AG04450 (cell line): ENCODE results near the gene ENO2. TPM values are rescaled to one million over a fixed set of nuclear protein-coding genes. Genes with fewer than 3 reads are reported as not detected.
"Not testable (repeated sequence)": the region's sequence is repeated elsewhere in the genome, so short reads cannot be mapped to it uniquely, and the experiment has no call there.

Source experiments
- CTCF ChIA-PET: fragments of 300-600, 350-600 bp; formaldehyde crosslinking; extraction: SDS; loops from one replicate; lab custom pipeline; 2022; ENCODE audit warnings: antibody characterized with exemption, inconsistent platforms; lab: Charles Lee
- POLR2A ChIA-PET: fragments of 350-600 bp; formaldehyde crosslinking; extraction: SDS; loops from one replicate; lab custom pipeline; 2021; ENCODE audit warnings: antibody characterized with exemption, inconsistent platforms; lab: Yijun Ruan, JAX
- DNase-seq: peaks from one replicate; pipeline ENCODE4 v3.0.0-alpha.2; 2011; ENCODE audit warnings: low read depth, low spot score
- H3K27ac ChIP-seq: one replicate; pipeline ENCODE4 v1.5.1; 2012; ENCODE audit warnings: low read depth, low read length, control low read depth
- H3K27me3 ChIP-seq: one replicate; pipeline ENCODE4 v1.6.0; 2012; ENCODE audit warnings: low read length; ENCODE audit not compliant: control insufficient read depth, insufficient read depth
- H3K4me3 ChIP-seq: 2 replicates; pipeline ENCODE4 v1.5.1; 2011; ENCODE audit warnings: mild to moderate bottlenecking, low read depth, low read length, control low read depth
- H3K9me3 ChIP-seq: 2 replicates; pipeline ENCODE4 v1.5.1; 2012; ENCODE audit warnings: low read length; ENCODE audit not compliant: control insufficient read depth, insufficient read depth
- CTCF ChIP-seq: IDR thresholded peaks from 2 replicates; pipeline ENCODE4 v1.5.1; 2011; ENCODE audit warnings: low read depth, low read length, control low read depth, inconsistent platforms
- polyA minus RNA-seq: library from RNA; depleted of rRNA, polyadenylated mRNA; stranded (reverse); fragments of >200 nt; gene quantifications from 2 replicates; pipeline ENCODE4 v1.2.3, GENCODE V29; 2011; rRNA and poly(A)+ RNA removed
- polyA plus RNA-seq: library from polyadenylated mRNA; depleted of rRNA; stranded (reverse); fragments of >200 nt; gene quantifications from 2 replicates; pipeline ENCODE4 v1.2.3, GENCODE V29; 2011; rRNA removed

The ENO2 gene
- polyA plus RNA-seq (25.4 and 27.5 TPM in 2 replicates), polyA minus RNA-seq (18.9 and 19.3 TPM in 2 replicates)

GRCh38 chr12:6914246-6914946 is at the start of gene ENO2:
Gene ENO2, plus strand, starts transcription at chr12:6914580. Its CDS starts 1,253 bp downstream, at chr12:6915833.
- ChIA-PET POLR2A (interaction anchor here (0.6 to 1.2 kb wide), 4 partner anchors 11 to 50 kb away, joined by 4 to 5 read pairs (median 4); no protein-coding TSS in a partner anchor), CTCF (interaction anchor here (1.2 kb wide), 1 partner anchor 9 kb away, joined by 3 read pairs; no protein-coding TSS in a partner anchor)
- no peak for TF ChIP-seq CTCF
- Histone ChIP-seq H3K27me3 (no peaks in the 10 kb centered on the region), H3K4me3 (peak within 1 kb of the TSS; percentile 72), H3K9me3 (no peaks in the 10 kb centered on the region; the same call in 1 of the 2 replicates), H3K27ac (peak within 1 kb of the TSS; percentile 39)
- DNase-seq = no peak

DNA sequence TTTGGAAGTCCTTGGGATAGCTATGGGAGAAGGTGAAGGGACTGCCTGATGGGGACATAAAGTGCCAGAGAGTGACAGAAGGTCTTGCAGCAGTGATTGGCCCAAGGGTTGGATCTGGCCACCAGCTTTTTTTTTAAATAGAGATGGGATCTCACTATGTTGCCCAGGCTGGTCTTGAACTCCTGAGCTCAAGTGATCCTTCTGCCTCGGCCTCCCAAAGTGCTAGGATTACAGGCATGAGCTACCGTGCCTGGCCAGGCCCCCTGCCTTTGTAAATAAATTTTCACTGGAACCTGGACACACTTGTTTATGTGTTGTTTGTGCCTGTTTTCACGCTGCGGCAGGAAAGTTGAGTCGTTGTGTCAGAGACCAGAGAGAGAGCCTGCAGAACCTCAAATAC is 49.1 kb upstream of the ENO2 start:
- ChIA-PET CTCF (interaction anchor here (0.5 to 1.1 kb wide), 2 partner anchors 71 to 99 kb away, joined by 3 to 4 read pairs; no protein-coding TSS in a partner anchor), POLR2A (interaction anchor here (0.6 to 4.8 kb wide), 2 partner anchors 13 to 115 kb away, joined by 3 to 57 read pairs; partner anchors contain the start of genes CDCA3 and USP5)
- H3K9me3 ChIP-seq, DNase-seq, H3K27ac ChIP-seq, H3K4me3 ChIP-seq, H3K27me3 ChIP-seq: not testable (repeated sequence)

DNA sequence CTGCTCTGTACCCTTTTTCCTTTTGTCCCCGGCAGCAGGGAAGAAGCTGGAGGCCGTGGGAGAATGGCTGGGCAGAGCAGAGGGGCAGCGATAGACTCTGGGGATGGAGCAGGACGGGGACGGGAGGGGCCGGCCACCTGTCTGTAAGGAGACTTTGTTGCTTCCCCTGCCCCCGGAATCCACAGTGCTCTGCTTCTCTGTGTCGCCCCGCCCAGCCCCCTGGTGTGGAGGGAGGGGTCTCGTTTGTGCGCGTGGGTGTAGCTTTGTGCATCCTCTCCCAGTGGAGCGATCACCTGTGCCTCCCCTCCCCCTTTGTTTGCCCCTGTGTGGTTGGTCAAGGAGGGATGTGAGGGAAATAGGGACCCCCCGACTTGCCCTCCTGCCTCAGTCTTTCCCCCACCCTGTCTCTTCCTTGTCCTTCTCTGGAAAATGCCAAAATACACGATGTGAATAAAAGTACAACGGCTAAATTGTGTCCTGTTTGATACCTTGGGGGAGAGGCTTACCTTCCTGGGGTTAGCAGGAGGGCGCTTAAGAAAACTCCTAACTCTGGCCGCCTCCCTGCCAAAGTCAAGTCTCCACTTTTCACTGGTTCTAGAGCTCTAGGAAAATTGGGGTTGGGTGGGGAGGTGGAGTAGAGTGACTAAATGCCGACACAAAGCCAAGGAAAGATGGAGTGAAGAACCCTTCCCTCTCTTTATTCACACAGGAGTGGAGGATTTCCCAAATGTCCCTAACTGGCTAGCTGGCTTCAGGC is 48.0 kb upstream of the ENO2 start:
- Histone ChIP-seq H3K27ac (no peak overlapping the region), H3K27me3 (no peaks in the 10 kb centered on the region), H3K4me3 (peak overlapping the region; percentile 63), H3K9me3 (no peaks in the 10 kb centered on the region; the same call in 1 of the 2 replicates)
- no peak for TF ChIP-seq CTCF
- ChIA-PET POLR2A (interaction anchor here (0.6 to 4.8 kb wide), 8 partner anchors 12 to 143 kb away, joined by 4 to 57 read pairs (median 10); partner anchors contain the start of genes C12orf57, CDCA3, COPS7A and MLF2), CTCF (interaction anchor here (0.8 kb wide), 1 partner anchor 31 kb away, joined by 8 read pairs; no protein-coding TSS in a partner anchor)
- no peak for DNase-seq

DNA sequence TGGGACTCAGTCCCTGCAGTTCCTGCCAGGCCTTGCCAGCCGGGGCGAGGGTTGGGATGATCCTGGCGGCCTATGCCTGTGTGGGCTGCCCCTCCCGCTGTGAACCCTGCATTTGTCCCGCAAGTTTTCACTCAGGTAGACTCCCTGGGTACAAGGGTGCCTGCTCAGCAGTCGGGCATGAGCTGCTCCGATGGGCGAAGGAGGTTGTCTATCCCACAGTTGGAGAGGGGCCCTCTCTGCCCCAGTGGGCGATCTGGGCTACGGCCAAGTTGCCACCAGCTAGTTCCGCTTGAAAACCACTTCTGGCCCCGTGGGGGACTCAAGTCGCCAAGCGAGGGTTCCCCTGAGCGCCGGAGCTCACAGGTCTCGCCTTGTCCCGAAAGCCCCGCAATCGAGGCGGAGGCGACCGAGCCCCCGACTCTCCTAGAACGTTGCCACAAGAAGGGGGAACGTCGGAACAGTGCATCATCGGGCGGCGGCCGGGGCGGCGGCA is 47.4 kb upstream of the ENO2 start:
- Histone ChIP-seq H3K4me3 (peak overlapping the region; percentile 63), H3K27me3 (no peaks in the 10 kb centered on the region), H3K27ac (peak overlapping the region; percentile 31), H3K9me3 (no peaks in the 10 kb centered on the region; the same call in 1 of the 2 replicates)
- ChIA-PET POLR2A (interaction anchor here (0.6 to 4.8 kb wide), 9 partner anchors 12 to 143 kb away, joined by 4 to 57 read pairs (median 9); partner anchors contain the start of genes C12orf57, CDCA3, COPS7A and MLF2), CTCF (interaction anchor here (0.8 to 1.0 kb wide), 2 partner anchors 31 to 114 kb away, joined by 4 to 8 read pairs; partner anchors contain the start of gene MLF2)
- no peak for DNase-seq
- TF ChIP-seq CTCF = no peak
